ENCODE results near the gene CCDC12.
"Not testable (repeated sequence)": the region's sequence is repeated elsewhere in the genome, so short reads cannot be mapped to it uniquely, and the experiment has no call there.

The CCDC12 gene

GRCh38 chr3:46918202-46918601 lies 58.3 kb downstream of the CCDC12 start:
- Histone ChIP-seq H3K36me3 (ENCODE audit: control insufficient read depth, insufficient read depth, low read length) (peaks cover 36% of the 10 kb centered on the region), H3K9me3 (ENCODE audit: control insufficient read depth, insufficient read depth, low read length) (no peaks in the 10 kb centered on the region), H3K4me3 (ENCODE audit: low read depth, low read length) (no peak overlapping the region), H3K9ac (ENCODE audit: low read depth, low read length) (no peak overlapping the region), H3K27me3 (ENCODE audit: control insufficient read depth, insufficient read depth, low read length) (no peaks in the 10 kb centered on the region), H3K4me1 (ENCODE audit: control insufficient read depth, insufficient read depth, low read length) (no peaks in the 10 kb centered on the region)

GRCh38 chr3:46917257-46917656 lies 59.3 kb downstream of the CCDC12 start:
- Histone ChIP-seq H3K4me1 (ENCODE audit: control insufficient read depth, insufficient read depth, low read length) (no peaks in the 10 kb centered on the region), H3K4me3 (ENCODE audit: low read depth, low read length) (no peak overlapping the region), H3K9me3 (ENCODE audit: control insufficient read depth, insufficient read depth, low read length) (no peaks in the 10 kb centered on the region), H3K9ac (ENCODE audit: low read depth, low read length) (no peak overlapping the region), H3K36me3 (ENCODE audit: control insufficient read depth, insufficient read depth, low read length) (peaks cover 27% of the 10 kb centered on the region), H3K27me3 (ENCODE audit: control insufficient read depth, insufficient read depth, low read length) (no peaks in the 10 kb centered on the region)

GRCh38 chr3:46916799-46917198 lies 59.7 kb downstream of the CCDC12 start:
- Histone ChIP-seq H3K36me3 (ENCODE audit: control insufficient read depth, insufficient read depth, low read length) (peaks cover 23% of the 10 kb centered on the region), H3K9ac (ENCODE audit: low read depth, low read length) (no peak overlapping the region), H3K4me3 (ENCODE audit: low read depth, low read length) (no peak overlapping the region), H3K4me1 (ENCODE audit: control insufficient read depth, insufficient read depth, low read length) (no peaks in the 10 kb centered on the region), H3K27me3 (ENCODE audit: control insufficient read depth, insufficient read depth, low read length) (no peaks in the 10 kb centered on the region), H3K9me3 (ENCODE audit: control insufficient read depth, insufficient read depth, low read length) (no peaks in the 10 kb centered on the region)

DNA sequence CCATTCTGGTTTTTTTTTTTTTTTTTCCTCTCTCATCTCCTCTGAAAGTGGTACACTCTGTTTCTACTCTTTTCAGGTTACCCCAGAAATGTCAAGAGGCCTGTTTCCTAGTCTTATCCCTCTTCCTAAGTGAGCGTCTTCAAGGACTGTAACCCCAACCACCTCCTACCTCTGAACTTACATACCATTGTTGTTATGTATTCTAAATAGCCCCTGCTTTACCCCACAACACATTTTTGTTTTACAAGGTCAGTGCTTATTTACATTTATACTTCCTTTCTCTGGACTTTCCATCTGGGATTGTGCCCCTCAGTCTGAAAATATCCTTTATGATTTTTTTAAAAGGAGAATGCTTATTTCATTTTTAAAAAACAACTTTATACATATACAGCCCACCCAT lies 60.3 kb downstream of the CCDC12 start:
- Histone ChIP-seq H3K27me3 (ENCODE audit: control insufficient read depth, insufficient read depth, low read length) (no peaks in the 10 kb centered on the region), H3K4me1 (ENCODE audit: control insufficient read depth, insufficient read depth, low read length) (no peaks in the 10 kb centered on the region), H3K36me3 (ENCODE audit: control insufficient read depth, insufficient read depth, low read length) (peaks cover 17% of the 10 kb centered on the region), H3K9ac (ENCODE audit: low read depth, low read length) (no peak overlapping the region), H3K4me3 (ENCODE audit: low read depth, low read length) (no peak overlapping the region), H3K9me3 (ENCODE audit: control insufficient read depth, insufficient read depth, low read length) (no peaks in the 10 kb centered on the region)

- H3K36me3 ChIP-seq (ENCODE audit: control insufficient read depth, insufficient read depth, low read length), result peaks cover 9% of the 10 kb centered on the region
- no peak overlapping the region for H3K9ac ChIP-seq (ENCODE audit: low read depth, low read length)
Observed at GRCh38 chr3:46915297-46915822, 61.2 kb downstream of the CCDC12 start.

DNA sequence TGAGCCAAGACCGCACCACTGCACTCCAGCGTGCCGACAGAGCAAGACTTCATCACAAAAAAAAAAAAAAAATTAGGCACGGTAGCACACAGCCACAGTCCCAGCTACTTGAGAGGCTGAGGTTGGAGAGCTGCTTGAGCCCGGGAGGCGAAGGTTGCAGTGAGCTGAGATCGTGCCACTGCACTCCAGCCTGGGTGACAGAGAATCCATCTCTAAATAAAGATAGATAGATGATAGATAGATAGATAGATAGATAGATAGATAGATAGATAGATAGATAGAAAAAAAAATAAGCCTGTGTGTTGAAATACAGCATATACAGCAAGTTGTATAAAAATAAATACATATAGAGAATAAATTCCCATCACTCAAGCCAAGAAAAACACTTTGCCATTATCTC lies 61.7 kb downstream of the CCDC12 start:
- no peak overlapping the region for H3K9ac ChIP-seq (ENCODE audit: low read depth, low read length)
- no peaks in the 10 kb centered on the region for H3K9me3 ChIP-seq (ENCODE audit: control insufficient read depth, insufficient read depth, low read length)
- no peak overlapping the region for H3K4me3 ChIP-seq (ENCODE audit: low read depth, low read length)
- no peaks in the 10 kb centered on the region for H3K4me1 ChIP-seq (ENCODE audit: control insufficient read depth, insufficient read depth, low read length)
- H3K27me3 ChIP-seq (ENCODE audit: control insufficient read depth, insufficient read depth, low read length), result no peaks in the 10 kb centered on the region
- peaks cover 7% of the 10 kb centered on the region for H3K36me3 ChIP-seq (ENCODE audit: control insufficient read depth, insufficient read depth, low read length)

More at GRCh38 chr3:46915297-46915822, 61.2 kb downstream of the CCDC12 start:
- Histone ChIP-seq H3K9me3 (ENCODE audit: control insufficient read depth, insufficient read depth, low read length) (no peaks in the 10 kb centered on the region), H3K4me3 (ENCODE audit: low read depth, low read length) (no peak overlapping the region), H3K4me1 (ENCODE audit: control insufficient read depth, insufficient read depth, low read length) (no peaks in the 10 kb centered on the region), H3K27me3 (ENCODE audit: control insufficient read depth, insufficient read depth, low read length) (no peaks in the 10 kb centered on the region)

DNA sequence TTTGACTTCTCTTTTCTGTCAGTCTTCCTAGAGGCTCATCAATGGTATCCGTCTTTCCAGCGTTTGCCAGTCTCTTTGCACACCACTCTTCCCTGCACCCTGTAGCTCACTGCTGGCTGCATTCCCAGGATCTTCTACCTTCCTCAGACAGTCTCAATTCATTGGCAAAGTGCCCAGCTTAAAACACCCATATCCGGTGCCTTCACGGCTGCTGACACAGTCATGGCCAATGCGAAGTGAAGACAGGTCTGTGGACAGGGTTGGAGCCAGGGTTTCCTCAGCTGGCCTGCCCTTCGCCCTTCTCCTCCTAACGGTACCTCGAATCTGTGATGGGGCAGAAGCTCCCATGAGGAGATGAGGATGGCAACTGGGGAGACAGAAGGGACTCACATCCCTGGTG lies 62.9 kb downstream of the CCDC12 start:
- Histone ChIP-seq H3K36me3 (ENCODE audit: control insufficient read depth, insufficient read depth, low read length) (peaks cover 2% of the 10 kb centered on the region), H3K4me3 (ENCODE audit: low read depth, low read length) (no peak overlapping the region), H3K27me3 (ENCODE audit: control insufficient read depth, insufficient read depth, low read length) (no peaks in the 10 kb centered on the region), H3K9me3 (ENCODE audit: control insufficient read depth, insufficient read depth, low read length) (no peaks in the 10 kb centered on the region), H3K9ac (ENCODE audit: low read depth, low read length) (no peak overlapping the region), H3K4me1 (ENCODE audit: control insufficient read depth, insufficient read depth, low read length) (no peaks in the 10 kb centered on the region)

GRCh38 chr3:46912986-46913385 lies 63.6 kb downstream of the CCDC12 start:
- Histone ChIP-seq H3K4me1 (ENCODE audit: control insufficient read depth, insufficient read depth, low read length) (no peaks in the 10 kb centered on the region), H3K36me3 (ENCODE audit: control insufficient read depth, insufficient read depth, low read length) (no peaks in the 10 kb centered on the region), H3K9me3 (ENCODE audit: control insufficient read depth, insufficient read depth, low read length) (no peaks in the 10 kb centered on the region), H3K27me3 (ENCODE audit: control insufficient read depth, insufficient read depth, low read length) (no peaks in the 10 kb centered on the region), H3K4me3 (ENCODE audit: low read depth, low read length) (no peak overlapping the region), H3K9ac (ENCODE audit: low read depth, low read length) (no peak overlapping the region)

GRCh38 chr3:46910914-46911313 lies 65.6 kb downstream of the CCDC12 start:
- H3K4me3 ChIP-seq (ENCODE audit: low read depth, low read length); H3K9ac ChIP-seq (ENCODE audit: low read depth, low read length); H3K4me1 ChIP-seq (ENCODE audit: control insufficient read depth, insufficient read depth, low read length); H3K9me3 ChIP-seq (ENCODE audit: control insufficient read depth, insufficient read depth, low read length); H3K27me3 ChIP-seq (ENCODE audit: control insufficient read depth, insufficient read depth, low read length); H3K36me3 ChIP-seq (ENCODE audit: control insufficient read depth, insufficient read depth, low read length): not testable (repeated sequence)

- H3K9ac ChIP-seq (ENCODE audit: low read depth, low read length), result no peak overlapping the region
Observed at GRCh38 chr3:46910166-46910760, 66.3 kb downstream of the CCDC12 start.

GRCh38 chr3:46909535-46910161 lies 66.9 kb downstream of the CCDC12 start:
- no peaks in the 10 kb centered on the region for H3K27me3 ChIP-seq (ENCODE audit: control insufficient read depth, insufficient read depth, low read length)
- H3K4me1 ChIP-seq (ENCODE audit: control insufficient read depth, insufficient read depth, low read length), result no peaks in the 10 kb centered on the region
- no peak overlapping the region for H3K4me3 ChIP-seq (ENCODE audit: low read depth, low read length)
- H3K9ac ChIP-seq (ENCODE audit: low read depth, low read length), result no peak overlapping the region
- no peaks in the 10 kb centered on the region for H3K36me3 ChIP-seq (ENCODE audit: control insufficient read depth, insufficient read depth, low read length)
- H3K9me3 ChIP-seq (ENCODE audit: control insufficient read depth, insufficient read depth, low read length), result no peaks in the 10 kb centered on the region

More at GRCh38 chr3:46910166-46910760, 66.3 kb downstream of the CCDC12 start:
- Histone ChIP-seq H3K27me3 (ENCODE audit: control insufficient read depth, insufficient read depth, low read length) (no peaks in the 10 kb centered on the region), H3K4me1 (ENCODE audit: control insufficient read depth, insufficient read depth, low read length) (no peaks in the 10 kb centered on the region), H3K4me3 (ENCODE audit: low read depth, low read length) (no peak overlapping the region), H3K9me3 (ENCODE audit: control insufficient read depth, insufficient read depth, low read length) (no peaks in the 10 kb centered on the region), H3K36me3 (ENCODE audit: control insufficient read depth, insufficient read depth, low read length) (no peaks in the 10 kb centered on the region)

DNA sequence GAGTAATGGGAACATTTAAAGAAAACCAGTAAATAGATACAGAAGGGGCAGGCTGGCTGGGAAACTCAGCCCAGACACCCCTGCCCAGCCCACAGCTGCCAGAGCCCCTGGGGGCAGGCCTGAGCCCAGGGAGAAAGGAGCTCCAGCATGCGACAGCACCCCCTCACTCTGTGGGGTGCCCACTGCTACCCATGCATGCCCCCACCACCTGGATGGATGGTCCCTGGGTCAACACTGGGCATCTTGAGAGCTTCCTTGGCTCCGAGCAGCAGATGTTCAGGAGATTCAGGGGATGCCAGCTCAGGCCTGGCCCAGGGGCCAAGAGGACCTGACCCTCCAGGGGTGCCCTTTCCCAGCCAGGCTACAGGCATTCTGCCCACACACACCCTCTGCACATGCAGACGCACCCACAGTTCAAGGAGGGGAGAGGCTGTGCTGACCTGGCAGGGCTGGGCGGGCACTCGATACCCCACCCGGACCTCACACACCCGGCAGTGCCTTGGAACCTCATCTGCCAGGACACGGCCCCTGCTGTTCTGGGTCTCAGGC lies 67.5 kb downstream of the CCDC12 start:
- H3K36me3 ChIP-seq (ENCODE audit: control insufficient read depth, insufficient read depth, low read length), result no peaks in the 10 kb centered on the region
- H3K9ac ChIP-seq (ENCODE audit: low read depth, low read length), result no peak overlapping the region
- no peaks in the 10 kb centered on the region for H3K27me3 ChIP-seq (ENCODE audit: control insufficient read depth, insufficient read depth, low read length)
- H3K9me3 ChIP-seq (ENCODE audit: control insufficient read depth, insufficient read depth, low read length), result no peaks in the 10 kb centered on the region
- no peaks in the 10 kb centered on the region for H3K4me1 ChIP-seq (ENCODE audit: control insufficient read depth, insufficient read depth, low read length)
- H3K4me3 ChIP-seq (ENCODE audit: low read depth, low read length), result no peak overlapping the region
